Nephron progenitor cell (in vitro differentiated cells): ENCODE results near the gene TMEM108.
A peak's percentile ranks its signal among the peaks of the same experiment; 100 is the strongest.

Experiments used
- DNase-seq: peaks from one replicate; pipeline ENCODE4 v3.0.0; 2021
- H3K27ac Mint-ChIP-seq: 2 replicates; pipeline ENCODE4 v1.8.0; 2021; ENCODE audit warnings: mild to moderate bottlenecking, moderate library complexity, mixed read lengths
- H3K27me3 Mint-ChIP-seq: 2 replicates; pipeline ENCODE4 v1.8.0; 2021; ENCODE audit warnings: mild to moderate bottlenecking, low read depth, mixed read lengths; ENCODE audit not compliant: poor library complexity
- H3K36me3 Mint-ChIP-seq: 2 replicates; pipeline ENCODE4 v1.8.0; 2021; ENCODE audit warnings: low read depth, mixed read lengths
- H3K4me1 Mint-ChIP-seq: 2 replicates; pipeline ENCODE4 v1.8.0; 2021; ENCODE audit warnings: mixed read lengths
- H3K4me3 Mint-ChIP-seq: 2 replicates; pipeline ENCODE4 v1.8.0; 2021; ENCODE audit warnings: mild to moderate bottlenecking, moderate library complexity, mixed read lengths
- H3K9me3 Mint-ChIP-seq: 2 replicates; pipeline ENCODE4 v1.8.0; 2021; ENCODE audit warnings: mild to moderate bottlenecking, moderate library complexity, mixed read lengths
- TF ChIP-seq, protein P1 (sequence below): fragments of 200-600 bp; sonication (generic); IDR thresholded peaks from 2 replicates; pipeline ENCODE4 v1.5.0; 2021; ENCODE audit warnings: antibody characterized with exemption

TMEM108 gene

DNA sequence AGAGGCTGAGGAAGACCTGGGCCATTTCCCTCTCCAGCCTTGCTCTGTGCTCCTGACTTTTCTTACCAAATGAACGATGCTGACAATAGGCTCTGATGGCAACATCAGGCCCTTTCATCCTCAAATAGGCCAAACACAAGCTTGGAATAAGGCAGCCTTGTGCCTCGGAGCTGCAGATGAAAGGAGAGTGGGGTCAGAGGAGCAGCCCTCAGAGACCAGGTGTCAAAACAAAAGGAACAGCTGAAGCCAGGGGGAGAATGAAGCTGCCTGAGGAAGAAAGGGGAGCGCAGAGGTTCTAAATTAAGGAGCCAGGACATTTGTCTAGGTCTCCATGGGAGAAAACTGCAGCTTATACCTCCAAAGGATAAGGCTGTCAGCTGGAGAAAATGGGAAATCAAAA is 366.7 kb downstream of the TMEM108 start:
- Mint-ChIP-seq H3K4me3 (peak overlapping the region; percentile 12), H3K27me3 (peaks cover 5% of the 10 kb centered on the region), H3K9me3 (no peaks in the 10 kb centered on the region), H3K36me3 (no peaks in the 10 kb centered on the region), H3K4me1 (peaks cover 48% of the 10 kb centered on the region), H3K27ac (peak overlapping the region; percentile 67)
- DNase-seq, result no peak
- TF ChIP-seq, protein P1, sequence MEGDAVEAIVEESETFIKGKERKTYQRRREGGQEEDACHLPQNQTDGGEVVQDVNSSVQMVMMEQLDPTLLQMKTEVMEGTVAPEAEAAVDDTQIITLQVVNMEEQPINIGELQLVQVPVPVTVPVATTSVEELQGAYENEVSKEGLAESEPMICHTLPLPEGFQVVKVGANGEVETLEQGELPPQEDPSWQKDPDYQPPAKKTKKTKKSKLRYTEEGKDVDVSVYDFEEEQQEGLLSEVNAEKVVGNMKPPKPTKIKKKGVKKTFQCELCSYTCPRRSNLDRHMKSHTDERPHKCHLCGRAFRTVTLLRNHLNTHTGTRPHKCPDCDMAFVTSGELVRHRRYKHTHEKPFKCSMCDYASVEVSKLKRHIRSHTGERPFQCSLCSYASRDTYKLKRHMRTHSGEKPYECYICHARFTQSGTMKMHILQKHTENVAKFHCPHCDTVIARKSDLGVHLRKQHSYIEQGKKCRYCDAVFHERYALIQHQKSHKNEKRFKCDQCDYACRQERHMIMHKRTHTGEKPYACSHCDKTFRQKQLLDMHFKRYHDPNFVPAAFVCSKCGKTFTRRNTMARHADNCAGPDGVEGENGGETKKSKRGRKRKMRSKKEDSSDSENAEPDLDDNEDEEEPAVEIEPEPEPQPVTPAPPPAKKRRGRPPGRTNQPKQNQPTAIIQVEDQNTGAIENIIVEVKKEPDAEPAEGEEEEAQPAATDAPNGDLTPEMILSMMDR, result no peak

DNA sequence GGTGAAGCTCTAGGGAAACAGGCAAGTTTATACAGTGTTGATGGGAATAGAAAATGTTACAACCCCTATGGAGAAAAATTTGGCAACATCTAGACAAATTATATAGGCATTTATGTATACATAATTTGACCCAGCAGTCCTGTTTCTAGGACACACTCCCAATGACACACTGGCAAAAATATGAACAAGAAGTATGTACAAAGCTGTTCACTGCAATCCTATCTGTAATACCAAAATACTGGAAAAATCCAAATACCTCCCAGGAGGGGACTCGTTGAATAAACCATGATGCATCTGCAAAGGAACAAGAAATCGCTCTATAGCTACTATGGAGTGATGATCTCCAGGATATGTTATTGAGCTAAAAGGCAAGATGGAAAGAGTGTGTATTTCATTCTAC is 370.2 kb downstream of the TMEM108 start:
- no peaks in the 10 kb centered on the region for H3K36me3 Mint-ChIP-seq
- H3K27me3 Mint-ChIP-seq, result peaks cover 2% of the 10 kb centered on the region
- DNase-seq, result no peak
- H3K4me1 Mint-ChIP-seq, result peaks cover 51% of the 10 kb centered on the region
- TF ChIP-seq, protein P1, result no peak
- no peak overlapping the region for H3K4me3 Mint-ChIP-seq
- H3K27ac Mint-ChIP-seq, result no peak overlapping the region
- no peaks in the 10 kb centered on the region for H3K9me3 Mint-ChIP-seq

DNA sequence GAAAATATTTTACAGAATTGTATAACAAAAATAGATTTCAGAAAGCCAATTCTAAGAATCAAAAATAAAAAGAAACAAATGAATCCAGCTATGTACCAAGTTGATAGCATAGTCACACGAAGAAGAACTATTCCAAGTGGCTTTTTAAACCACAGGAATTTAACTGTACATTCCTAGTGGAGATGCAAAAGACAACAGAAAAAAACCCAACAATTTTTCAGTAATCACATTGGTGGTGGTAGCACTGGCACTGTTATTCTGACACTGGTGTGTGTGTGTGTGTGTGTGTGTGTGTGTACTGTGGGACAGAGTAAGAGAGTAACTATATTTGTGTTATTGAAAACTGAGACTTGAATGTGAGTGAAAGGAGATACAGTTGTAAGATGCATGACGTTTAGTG is 370.8 kb downstream of the TMEM108 start:
- no peak for DNase-seq

DNA sequence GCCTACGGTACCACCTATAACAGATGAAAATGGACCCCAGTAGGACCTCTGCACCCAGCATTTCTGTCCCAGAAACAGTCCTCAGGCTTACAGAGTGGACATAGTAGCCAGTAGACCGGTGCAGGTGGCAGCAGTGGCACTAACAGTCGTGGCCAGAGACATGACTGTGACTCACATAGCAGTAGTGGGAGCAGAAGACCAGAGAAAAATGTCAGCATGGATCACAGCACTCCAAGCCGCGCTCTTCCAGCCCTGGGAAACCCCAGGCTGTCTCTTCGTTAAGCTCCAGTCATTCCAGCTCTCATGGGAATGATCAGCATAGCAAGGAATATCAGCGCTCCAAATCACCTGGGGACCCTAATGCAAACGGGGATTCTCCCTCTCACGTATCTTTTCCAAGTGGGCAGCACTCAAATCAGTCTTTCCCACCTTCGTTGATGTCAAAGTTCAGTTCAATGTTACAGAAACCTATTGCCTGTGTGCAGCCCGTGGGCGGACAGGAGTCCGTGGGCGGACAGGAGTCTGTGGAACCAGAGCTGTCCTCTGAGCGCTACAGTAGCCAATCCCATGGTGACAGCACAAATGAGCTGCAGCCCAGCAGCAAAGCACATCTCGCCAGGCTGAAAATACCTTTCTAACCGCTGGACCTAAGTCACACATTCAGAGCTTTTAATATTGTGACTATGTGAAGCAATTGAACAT is 372.2 kb downstream of the TMEM108 start:
- H3K27me3 Mint-ChIP-seq, result peaks cover 2% of the 10 kb centered on the region
- no peaks in the 10 kb centered on the region for H3K9me3 Mint-ChIP-seq
- TF ChIP-seq, protein P1, result no peak
- no peaks in the 10 kb centered on the region for H3K36me3 Mint-ChIP-seq
- DNase-seq, result peak; percentile 18
- H3K27ac Mint-ChIP-seq, result no peak overlapping the region
- H3K4me1 Mint-ChIP-seq, result peaks cover 35% of the 10 kb centered on the region
- no peak overlapping the region for H3K4me3 Mint-ChIP-seq

More for the DNA sequence above, 370.8 kb downstream of the TMEM108 start:
- Mint-ChIP-seq H3K27ac (no peak overlapping the region), H3K36me3 (no peaks in the 10 kb centered on the region), H3K9me3 (no peaks in the 10 kb centered on the region), H3K4me3 (no peak overlapping the region), H3K4me1 (peaks cover 49% of the 10 kb centered on the region), H3K27me3 (peaks cover 2% of the 10 kb centered on the region)
- TF ChIP-seq, protein P1, result no peak

DNA sequence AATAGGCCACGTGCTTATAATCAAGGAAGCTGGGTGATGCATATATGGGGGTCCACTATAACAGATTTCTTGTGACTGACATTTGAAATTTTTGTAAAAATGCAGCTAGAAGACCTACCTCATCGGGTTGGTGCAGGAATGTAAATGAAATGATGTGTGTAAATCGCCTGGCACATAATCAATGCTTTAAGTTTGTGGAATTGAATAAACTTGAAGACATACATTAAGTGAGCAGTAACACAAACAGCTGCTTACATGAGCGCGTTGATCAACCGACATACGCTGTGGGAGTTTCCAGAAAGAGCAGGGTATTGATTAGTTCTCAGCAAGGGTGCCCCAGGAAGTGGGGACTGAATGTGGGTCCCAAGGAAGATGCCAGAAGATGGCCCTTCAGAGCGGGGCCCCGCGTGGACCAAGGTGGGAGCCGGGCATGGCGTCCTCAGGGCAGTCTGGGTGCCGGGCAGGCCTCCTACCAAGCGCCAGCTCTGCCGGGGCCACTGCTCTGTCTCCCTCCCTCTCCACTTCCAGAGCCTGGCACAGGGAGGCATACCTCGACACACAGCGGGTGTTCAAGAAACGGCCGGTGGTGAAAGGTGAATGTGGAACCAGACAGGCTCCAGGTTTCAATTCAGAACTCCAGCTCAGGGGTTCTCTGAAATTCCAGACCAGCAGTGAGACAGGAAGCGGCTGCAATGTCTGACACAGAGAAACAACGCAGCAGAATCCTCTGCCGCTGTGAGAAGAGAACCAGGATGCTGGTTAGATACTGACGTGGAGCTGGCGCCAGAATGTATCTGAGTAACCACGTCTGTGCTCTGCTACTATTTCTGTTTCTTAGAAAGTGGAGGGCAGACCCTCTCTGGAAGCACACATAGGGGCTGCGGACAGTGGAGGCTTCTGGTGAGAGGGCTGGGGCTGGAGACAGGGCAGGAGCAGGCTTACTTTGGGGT is 374.3 kb downstream of the TMEM108 start:
- peaks cover 2% of the 10 kb centered on the region for H3K27me3 Mint-ChIP-seq
- peak overlapping the region; percentile 33 for H3K4me3 Mint-ChIP-seq
- TF ChIP-seq, protein P1, result no peak
- no peaks in the 10 kb centered on the region for H3K36me3 Mint-ChIP-seq
- H3K27ac Mint-ChIP-seq, result peak overlapping the region; percentile 94
- no peaks in the 10 kb centered on the region for H3K9me3 Mint-ChIP-seq
- no peak for DNase-seq
- H3K4me1 Mint-ChIP-seq, result peaks cover 25% of the 10 kb centered on the region
